Tibial nerve (tissue), 4 donors: ENCODE results near the gene SLC6A9.

Experiments used
- CTCF ChIP-seq, 5 experiments: fragments of 200-600 bp in 3 of 5; fragments of 450-650 bp in 2 of 5; sonication (generic) in 3 of 5; IDR thresholded peaks; one replicate each; pipeline ENCODE4 v1.5.1; 2016 to 2019; ENCODE audit warnings: antibody characterized with exemption in 5 of 5, mild to moderate bottlenecking in 3 of 5, moderate library complexity in 2 of 5
- EP300 ChIP-seq, 2 donors: sonication (generic); formaldehyde crosslinking; IDR thresholded peaks; one replicate each; pipeline ENCODE4 v1.6.1; 2017; ENCODE audit warnings: antibody characterized with exemption in 2 of 2, mild to moderate bottlenecking in 1 of 2
- POLR2A ChIP-seq, 2 donors: fragments of 450-650 bp; IDR thresholded peaks; one replicate each; pipeline ENCODE4 v1.6.1; 2017; ENCODE audit warnings: antibody characterized with exemption in 2 of 2, mild to moderate bottlenecking in 2 of 2, moderate library complexity in 2 of 2

- TF ChIP-seq CTCF (IDR thresholded peaks at IDR 0.05) (no peak), POLR2A (IDR thresholded peaks at IDR 0.05) (no peak), EP300 (IDR thresholded peaks at IDR 0.05) (no peak)
Observed at GRCh38 chr1:43995984-43996732, 35.1 kb downstream of the SLC6A9 start.
